Amygdala (tissue), 56 donors: ENCODE results near the gene HSD11B1.

Source experiments
- DNase-seq, 56 donors: peaks; one replicate each; lab custom pipeline; 2025; lab: John Stamatoyannopoulos, UW

HSD11B1 gene

DNA sequence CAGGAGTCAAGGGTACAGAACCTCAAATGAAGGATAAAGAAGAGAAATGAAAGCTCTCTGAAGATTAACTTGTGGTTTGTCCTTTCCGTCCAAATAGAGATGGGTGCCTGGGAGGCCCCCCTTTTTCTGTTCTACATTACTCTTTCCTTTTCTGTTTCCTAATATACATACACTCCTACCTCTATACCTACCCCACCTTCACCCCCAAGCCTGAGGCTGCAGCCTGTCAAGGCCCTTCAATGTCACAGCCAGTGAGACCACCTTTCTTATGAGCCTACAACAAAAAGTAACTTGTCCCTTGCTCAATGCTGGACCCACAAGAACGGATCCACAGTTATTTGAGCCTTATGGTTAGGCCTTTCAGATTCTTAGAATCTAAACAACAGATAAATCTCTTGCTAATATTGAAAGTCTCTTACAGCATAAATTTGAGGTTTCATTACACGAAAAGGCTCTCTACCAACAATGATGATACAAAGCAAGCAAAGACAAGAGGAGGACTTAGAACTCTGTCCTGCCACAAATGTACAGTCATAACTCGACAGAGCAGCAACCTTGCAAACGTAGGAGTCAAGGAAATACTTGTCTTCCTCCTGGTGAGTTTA, 47.1 kb downstream of the HSD11B1 start:
- DNase-seq, result no peak

- DNase-seq, result no peak
Measured at GRCh38 chr1:209752890-209753289, 48.2 kb downstream of the HSD11B1 start.

GRCh38 chr1:209755256-209755655, 50.6 kb downstream of the HSD11B1 start:
- DNase-seq, result no peak

DNA sequence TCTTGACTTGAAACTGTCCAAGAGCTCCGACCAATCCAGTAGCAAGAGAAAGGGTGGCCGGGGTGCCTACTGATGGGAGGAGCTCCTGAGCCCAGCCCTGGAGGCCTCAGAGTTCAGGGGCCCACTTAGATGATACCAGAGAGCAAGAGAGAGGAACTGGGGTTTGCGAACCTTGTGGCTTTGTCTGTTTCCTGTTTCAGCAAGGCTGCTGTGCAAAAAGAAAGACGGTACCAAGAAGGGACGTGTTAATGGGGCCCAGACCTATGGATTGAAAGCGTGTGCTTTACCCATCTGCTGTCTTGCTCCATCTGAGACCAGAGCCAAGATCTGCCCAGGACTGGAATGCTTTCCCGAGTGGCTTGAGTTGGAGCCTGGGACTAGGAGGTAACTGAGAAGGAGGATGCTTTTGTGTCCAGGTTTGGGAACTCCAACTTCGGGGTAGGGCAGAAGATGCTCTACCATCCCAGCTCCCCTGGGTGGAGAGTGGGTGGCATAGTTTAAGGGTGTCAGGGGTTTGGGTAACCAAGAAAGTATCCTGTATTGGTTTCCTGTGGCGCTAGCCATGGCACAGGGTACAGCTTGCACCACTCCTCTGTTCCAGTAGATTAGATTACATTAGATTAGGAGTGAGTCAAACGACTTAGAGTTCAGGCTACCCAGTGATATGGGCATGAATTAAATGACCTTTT, 51.4 kb downstream of the HSD11B1 start, which contains the start of gene TRAF3IP3:
TSS of gene TRAF3IP3 (plus strand) at position 128 of the 689 bp plus-strand sequence. CDS start 3,987 bp downstream, outside the sequence.
- DNase-seq, result peak in 13 of 56 donors; percentile 2 to 61 (median 15)

DNA sequence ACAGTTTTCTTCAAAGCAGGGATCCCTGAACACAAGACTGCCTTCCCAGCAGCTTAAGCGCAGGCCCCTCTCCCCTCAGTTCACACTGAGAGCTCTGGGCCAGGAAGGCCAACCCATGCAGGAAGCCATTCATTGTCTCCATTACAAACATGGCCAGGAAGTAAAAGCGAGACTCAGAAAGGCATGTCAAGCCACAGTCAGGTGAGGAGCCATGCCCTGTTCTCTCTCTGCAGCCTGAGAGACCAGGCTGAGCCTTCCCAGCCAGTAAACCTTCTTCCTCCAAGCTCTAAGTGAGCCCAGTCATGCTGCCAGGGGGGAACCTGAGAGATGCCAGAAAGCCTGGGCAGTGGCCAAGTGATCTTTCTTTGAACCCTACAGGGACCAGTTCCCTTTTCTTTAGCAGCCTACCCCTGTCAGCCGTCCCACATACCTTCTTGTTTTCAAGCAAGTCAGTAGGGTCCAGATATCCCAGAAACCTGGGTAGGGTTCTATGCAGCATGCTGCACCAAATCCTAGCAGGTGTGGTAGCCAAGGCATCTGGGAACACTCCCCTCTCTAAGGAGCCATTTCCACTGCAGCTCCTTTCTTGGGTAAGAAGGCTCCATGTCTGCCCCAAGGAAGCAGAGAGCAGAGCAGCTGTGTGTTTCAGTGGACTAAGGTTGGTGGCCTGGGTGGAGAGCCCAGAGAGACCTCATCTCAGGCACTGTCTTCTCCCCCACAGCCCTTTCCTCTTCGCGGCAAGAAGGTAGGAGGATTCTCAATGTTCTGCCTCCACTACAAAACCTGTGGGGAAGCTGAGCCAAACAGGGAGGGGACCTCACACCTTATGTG, 52.2 kb downstream of the HSD11B1 start:
- DNase-seq, result peak in 13 of 56 donors; percentile 8 to 48 (median 16)

DNA sequence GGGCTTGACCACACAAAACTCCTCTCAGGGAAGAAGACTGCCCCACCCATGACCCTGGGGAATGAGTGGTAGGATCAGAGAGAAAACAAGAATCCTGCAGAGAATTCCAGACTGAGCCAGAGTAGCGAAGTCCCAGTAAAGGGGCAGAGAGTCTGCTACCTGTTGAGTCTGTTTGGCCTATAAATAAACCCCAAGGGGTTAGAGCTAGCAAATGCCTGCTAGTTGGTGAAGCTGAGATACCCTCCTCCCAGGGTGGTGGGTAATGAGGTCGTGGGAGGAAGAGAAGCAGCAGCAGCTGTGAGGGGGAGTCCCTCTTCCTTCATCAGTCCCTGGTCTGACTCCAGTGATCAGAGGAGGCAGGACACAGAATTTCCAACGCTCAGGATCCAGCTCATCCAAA, 53.8 kb downstream of the HSD11B1 start:
- no peak for DNase-seq

DNA sequence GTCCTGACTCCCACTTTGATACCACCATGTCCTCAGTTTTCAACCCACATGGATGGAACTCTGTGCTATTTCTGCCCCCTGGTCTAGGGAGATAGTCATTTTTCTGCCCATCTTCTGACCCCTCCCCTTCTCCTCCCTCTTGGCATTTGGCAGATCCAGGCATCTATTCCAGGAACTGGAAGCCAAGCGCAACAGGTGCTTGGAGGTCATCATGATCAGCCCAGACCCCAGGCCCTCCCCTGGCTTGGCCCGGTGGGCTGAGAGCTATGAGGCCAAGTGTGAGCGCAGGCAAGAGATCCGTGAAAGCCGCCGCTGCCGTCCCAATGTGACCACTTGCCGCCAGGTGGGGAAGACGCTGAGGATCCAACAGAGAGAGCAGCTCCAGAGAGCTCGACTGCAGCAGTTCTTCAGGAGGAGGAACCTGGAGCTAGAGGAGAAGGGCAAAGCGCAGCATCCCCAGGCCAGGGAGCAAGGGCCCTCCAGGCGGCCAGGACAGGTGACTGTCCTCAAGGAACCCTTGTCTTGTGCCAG, 55.2 kb downstream of the HSD11B1 start:
- no peak for DNase-seq

DNA sequence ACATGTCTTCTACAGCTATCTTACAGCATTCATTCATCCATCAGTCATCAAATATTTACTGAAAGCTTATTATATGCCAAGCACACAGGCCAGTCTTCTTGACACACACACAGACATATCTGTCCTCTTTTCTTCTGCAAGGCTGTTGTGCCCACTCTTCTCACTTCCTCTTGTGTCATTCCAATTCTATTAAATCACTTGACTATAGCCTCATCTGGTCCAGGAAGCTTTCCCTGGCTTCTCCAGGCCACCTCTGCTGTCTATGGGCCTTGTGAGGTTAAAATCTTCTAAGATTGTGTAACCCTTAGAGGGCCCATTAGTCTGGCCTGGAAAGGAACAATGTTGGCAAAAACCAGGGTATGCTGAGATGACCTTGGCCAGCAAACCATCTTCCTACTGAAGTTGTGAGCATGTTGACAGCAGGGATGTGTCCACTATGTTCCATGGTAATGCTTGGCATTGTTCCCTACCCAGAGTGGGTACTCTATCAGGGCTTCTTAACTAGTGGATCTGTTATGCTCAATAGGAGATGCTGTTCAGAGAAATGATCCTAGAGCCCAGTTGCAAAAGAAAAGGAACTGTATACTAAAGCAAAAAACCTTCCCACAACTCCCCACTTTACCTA, 56.5 kb downstream of the HSD11B1 start:
- no peak for DNase-seq

- no peak for DNase-seq
Measured at GRCh38 chr1:209766051-209766450, 61.4 kb downstream of the HSD11B1 start.

DNA sequence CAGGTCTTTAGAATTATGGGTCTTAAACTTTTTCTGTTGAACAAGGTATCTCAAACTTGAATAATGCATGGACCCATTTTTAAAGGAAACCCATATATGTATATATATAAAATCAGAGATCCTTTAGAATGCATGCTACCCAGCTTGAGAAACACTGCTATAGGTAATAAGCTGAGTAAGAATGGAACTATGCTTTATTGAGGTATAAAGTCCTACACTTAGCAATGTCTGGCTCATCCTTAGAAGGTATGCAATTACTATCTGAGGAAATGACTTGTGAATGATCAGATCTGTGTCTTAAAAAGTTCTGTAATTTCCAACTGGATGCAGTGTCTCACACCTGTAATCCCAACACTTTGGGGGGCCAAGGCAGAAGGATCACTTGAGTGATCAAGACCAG, 62.5 kb downstream of the HSD11B1 start:
- DNase-seq, result no peak

DNA sequence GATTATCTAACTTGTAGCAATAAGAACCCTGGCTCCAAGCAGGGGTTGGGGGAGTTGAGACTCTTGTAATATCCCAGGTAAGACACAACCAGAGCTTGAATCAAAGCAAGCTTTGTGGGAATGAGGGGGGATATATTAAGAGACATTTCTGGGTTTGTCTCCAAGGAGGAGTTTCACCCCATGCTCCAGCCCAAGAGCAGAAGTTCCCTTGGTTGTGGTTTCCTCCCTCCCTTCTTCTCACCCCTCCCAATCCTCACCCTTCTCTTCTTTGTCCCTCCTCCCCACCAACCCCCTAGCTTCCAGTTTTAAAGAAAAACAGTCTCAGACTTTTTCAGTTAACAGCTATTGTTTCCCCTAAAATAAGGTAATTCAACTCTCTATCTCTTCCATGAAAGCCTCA, 63.1 kb downstream of the HSD11B1 start:
- no peak for DNase-seq

GRCh38 chr1:209768354-209768774, 63.7 kb downstream of the HSD11B1 start:
- DNase-seq, result no peak

- peak in 7 of 56 donors; percentile 2 to 36 (median 9) for DNase-seq
Measured at GRCh38 chr1:209769171-209769904, 64.7 kb downstream of the HSD11B1 start.

GRCh38 chr1:209769971-209770370, 65.3 kb downstream of the HSD11B1 start:
- no peak for DNase-seq

- DNase-seq, result no peak
Measured at GRCh38 chr1:209770636-209771415, 66.2 kb downstream of the HSD11B1 start.

- no peak for DNase-seq
Measured at GRCh38 chr1:209772126-209772525, 67.5 kb downstream of the HSD11B1 start.

DNA sequence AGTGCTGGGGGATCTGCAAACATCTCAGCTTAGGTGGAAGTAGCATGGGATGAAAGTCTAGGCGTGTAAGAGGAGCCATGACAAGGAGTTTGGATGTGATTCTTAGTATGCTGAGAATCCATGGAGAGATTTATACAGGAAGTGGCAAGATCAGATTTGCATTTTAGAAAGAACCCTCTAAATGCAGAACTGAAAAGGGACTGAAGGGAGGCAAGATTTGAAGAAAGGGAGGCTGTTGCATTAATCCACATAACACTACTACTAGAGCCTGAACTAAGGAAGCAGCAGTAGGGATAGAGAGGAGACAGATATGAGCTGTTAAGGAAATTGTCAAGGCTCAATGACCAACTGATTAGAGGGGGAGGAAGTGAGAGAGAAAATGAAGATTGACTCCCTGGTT, 69.9 kb downstream of the HSD11B1 start:
- no peak for DNase-seq

DNA sequence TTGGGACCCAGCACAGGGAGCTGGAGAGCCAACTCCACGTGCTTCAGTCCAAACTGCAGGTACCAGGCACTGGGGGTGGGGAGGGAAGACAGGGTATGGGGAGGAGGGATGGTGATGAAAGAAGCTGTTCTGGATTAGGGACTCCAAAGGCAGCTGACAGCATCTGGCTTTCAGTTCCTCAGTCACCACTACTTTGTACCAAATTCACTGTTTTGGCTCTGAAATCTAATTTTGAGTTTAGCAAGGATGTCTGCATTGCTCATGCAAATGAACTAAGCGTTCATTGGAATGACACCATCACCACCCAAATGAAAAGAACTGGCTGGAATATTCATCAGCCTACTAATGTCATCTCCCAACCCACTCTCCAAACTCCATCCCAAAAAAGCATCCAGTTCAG, 71.0 kb downstream of the HSD11B1 start:
- DNase-seq, result no peak

DNA sequence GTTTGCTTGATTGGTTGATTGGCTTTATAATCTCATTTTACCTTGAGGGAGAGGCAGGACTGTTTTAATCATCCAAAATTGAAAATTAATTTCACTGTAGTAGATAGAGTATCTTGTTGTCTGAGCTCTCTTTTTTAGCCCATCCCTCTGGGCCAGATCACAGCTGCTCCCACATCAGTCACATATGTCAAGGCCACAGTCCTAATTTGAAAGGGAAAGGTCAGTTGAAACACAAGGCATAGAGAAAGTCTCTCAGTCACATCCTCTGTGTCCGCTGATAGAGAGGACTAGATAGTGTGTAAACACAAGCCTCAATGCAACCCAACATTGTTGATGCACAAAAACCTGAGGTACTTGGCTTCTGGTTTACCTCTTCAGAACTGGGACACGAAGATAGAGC, 72.9 kb downstream of the HSD11B1 start:
- DNase-seq, result no peak
